DND-41 (cell line): ENCODE results near the gene NT5DC3.

Experiments used
- EZH2 ChIP-seq: IDR thresholded peaks from 3 replicates; pipeline ENCODE4 v1.6.1; 2012; ENCODE audit warnings: borderline replicate concordance, low read depth, mild to moderate bottlenecking, moderate library complexity, low read length, inconsistent platforms; ENCODE audit not compliant: severe bottlenecking
- TF ChIP-seq, protein P1 (sequence below): IDR thresholded peaks from 2 replicates; pipeline ENCODE4 v1.5.1; 2012; ENCODE audit warnings: borderline replicate concordance, low read length, moderate library complexity, mild to moderate bottlenecking; ENCODE audit not compliant: poor library complexity, severe bottlenecking; ENCODE audit errors: extremely low read depth

DNA sequence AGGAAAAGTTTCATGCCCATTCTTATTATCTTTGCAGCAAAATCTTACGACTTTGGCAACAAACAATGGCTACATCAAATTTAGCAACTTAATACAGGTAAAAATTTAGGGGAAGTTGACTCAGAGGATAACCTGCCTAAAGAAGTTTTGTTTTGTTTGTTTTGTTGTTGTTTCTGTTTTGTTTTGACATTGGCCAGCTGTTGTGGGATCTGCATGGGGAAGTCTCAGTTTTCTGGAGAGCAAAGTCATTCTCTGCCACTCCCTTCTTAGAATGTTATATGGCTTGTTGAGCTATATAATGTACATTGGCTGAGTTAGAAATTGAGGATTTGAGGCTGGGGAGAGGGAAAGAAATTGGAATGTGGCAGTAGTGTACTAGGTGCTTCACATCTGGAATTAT lies 109.5 kb downstream of the NT5DC3 start:
- TF ChIP-seq, protein P1, sequence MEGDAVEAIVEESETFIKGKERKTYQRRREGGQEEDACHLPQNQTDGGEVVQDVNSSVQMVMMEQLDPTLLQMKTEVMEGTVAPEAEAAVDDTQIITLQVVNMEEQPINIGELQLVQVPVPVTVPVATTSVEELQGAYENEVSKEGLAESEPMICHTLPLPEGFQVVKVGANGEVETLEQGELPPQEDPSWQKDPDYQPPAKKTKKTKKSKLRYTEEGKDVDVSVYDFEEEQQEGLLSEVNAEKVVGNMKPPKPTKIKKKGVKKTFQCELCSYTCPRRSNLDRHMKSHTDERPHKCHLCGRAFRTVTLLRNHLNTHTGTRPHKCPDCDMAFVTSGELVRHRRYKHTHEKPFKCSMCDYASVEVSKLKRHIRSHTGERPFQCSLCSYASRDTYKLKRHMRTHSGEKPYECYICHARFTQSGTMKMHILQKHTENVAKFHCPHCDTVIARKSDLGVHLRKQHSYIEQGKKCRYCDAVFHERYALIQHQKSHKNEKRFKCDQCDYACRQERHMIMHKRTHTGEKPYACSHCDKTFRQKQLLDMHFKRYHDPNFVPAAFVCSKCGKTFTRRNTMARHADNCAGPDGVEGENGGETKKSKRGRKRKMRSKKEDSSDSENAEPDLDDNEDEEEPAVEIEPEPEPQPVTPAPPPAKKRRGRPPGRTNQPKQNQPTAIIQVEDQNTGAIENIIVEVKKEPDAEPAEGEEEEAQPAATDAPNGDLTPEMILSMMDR, result no peak
- TF ChIP-seq EZH2, result no peak
